ENCODE data around the gene FCHSD2.

FCHSD2 gene

GRCh38 chr11:72842653-72843330 lies 299.3 kb downstream of the FCHSD2 start:
- H3K36me3 Mint-ChIP-seq (ENCODE audit: low read depth) = peaks cover 51% of the 10 kb centered on the region
- no peak overlapping the region for H3K4me3 Mint-ChIP-seq
- H3K27ac Mint-ChIP-seq = no peak overlapping the region

GRCh38 chr11:72842126-72842525 lies 300.0 kb downstream of the FCHSD2 start:
- Mint-ChIP-seq H3K4me3 (no peak overlapping the region), H3K27ac (no peak overlapping the region), H3K27me3 (ENCODE audit: low read depth) (no peaks in the 10 kb centered on the region), H3K4me1 (ENCODE audit: low read depth) (peaks cover 8% of the 10 kb centered on the region), H3K9me3 (no peaks in the 10 kb centered on the region), H3K36me3 (ENCODE audit: low read depth) (peaks cover 51% of the 10 kb centered on the region)

More at GRCh38 chr11:72842653-72843330, 299.3 kb downstream of the FCHSD2 start:
- Mint-ChIP-seq H3K27me3 (ENCODE audit: low read depth) (no peaks in the 10 kb centered on the region), H3K4me1 (ENCODE audit: low read depth) (peaks cover 8% of the 10 kb centered on the region), H3K9me3 (no peaks in the 10 kb centered on the region)

GRCh38 chr11:72841397-72841796 lies 300.7 kb downstream of the FCHSD2 start:
- Mint-ChIP-seq H3K4me1 (ENCODE audit: low read depth) (peaks cover 8% of the 10 kb centered on the region), H3K27ac (no peak overlapping the region), H3K4me3 (no peak overlapping the region), H3K9me3 (no peaks in the 10 kb centered on the region), H3K36me3 (ENCODE audit: low read depth) (peaks cover 50% of the 10 kb centered on the region), H3K27me3 (ENCODE audit: low read depth) (no peaks in the 10 kb centered on the region)

- Mint-ChIP-seq H3K27me3 (ENCODE audit: low read depth) (no peaks in the 10 kb centered on the region), H3K27ac (no peak overlapping the region), H3K4me3 (no peak overlapping the region), H3K9me3 (no peaks in the 10 kb centered on the region), H3K4me1 (ENCODE audit: low read depth) (peaks cover 11% of the 10 kb centered on the region), H3K36me3 (ENCODE audit: low read depth) (peaks cover 52% of the 10 kb centered on the region)
Observed at GRCh38 chr11:72840780-72841179, 301.3 kb downstream of the FCHSD2 start.

GRCh38 chr11:72838691-72839305 lies 303.3 kb downstream of the FCHSD2 start:
- no peaks in the 10 kb centered on the region for H3K27me3 Mint-ChIP-seq (ENCODE audit: low read depth)

GRCh38 chr11:72836111-72836510 lies 306.0 kb downstream of the FCHSD2 start:
- Mint-ChIP-seq H3K9me3 (no peaks in the 10 kb centered on the region), H3K4me3 (no peak overlapping the region), H3K4me1 (ENCODE audit: low read depth) (peaks cover 29% of the 10 kb centered on the region), H3K36me3 (ENCODE audit: low read depth) (peaks cover 43% of the 10 kb centered on the region), H3K27me3 (ENCODE audit: low read depth) (no peaks in the 10 kb centered on the region), H3K27ac (peak overlapping the region; percentile 31)

More at GRCh38 chr11:72838691-72839305, 303.3 kb downstream of the FCHSD2 start:
- Mint-ChIP-seq H3K4me3 (no peak overlapping the region), H3K4me1 (ENCODE audit: low read depth) (peaks cover 24% of the 10 kb centered on the region), H3K36me3 (ENCODE audit: low read depth) (peaks cover 51% of the 10 kb centered on the region), H3K27ac (no peak overlapping the region), H3K9me3 (no peaks in the 10 kb centered on the region)

- Mint-ChIP-seq H3K27ac (peak overlapping the region; percentile 72), H3K27me3 (ENCODE audit: low read depth) (no peaks in the 10 kb centered on the region), H3K36me3 (ENCODE audit: low read depth) (peaks cover 41% of the 10 kb centered on the region), H3K4me1 (ENCODE audit: low read depth) (peaks cover 29% of the 10 kb centered on the region), H3K4me3 (no peak overlapping the region), H3K9me3 (no peaks in the 10 kb centered on the region)
Observed at GRCh38 chr11:72834905-72835304, 307.2 kb downstream of the FCHSD2 start.

GRCh38 chr11:72833811-72834493 lies 308.2 kb downstream of the FCHSD2 start:
- H3K27me3 Mint-ChIP-seq (ENCODE audit: low read depth) = no peaks in the 10 kb centered on the region
- no peaks in the 10 kb centered on the region for H3K9me3 Mint-ChIP-seq
- peaks cover 28% of the 10 kb centered on the region for H3K4me1 Mint-ChIP-seq (ENCODE audit: low read depth)
- H3K36me3 Mint-ChIP-seq (ENCODE audit: low read depth) = peaks cover 39% of the 10 kb centered on the region
- H3K4me3 Mint-ChIP-seq = no peak overlapping the region
- peak overlapping the region; percentile 45 for H3K27ac Mint-ChIP-seq

GRCh38 chr11:72833083-72833733 lies 308.9 kb downstream of the FCHSD2 start:
- Mint-ChIP-seq H3K27me3 (ENCODE audit: low read depth) (no peaks in the 10 kb centered on the region), H3K4me3 (no peak overlapping the region), H3K4me1 (ENCODE audit: low read depth) (peaks cover 28% of the 10 kb centered on the region), H3K36me3 (ENCODE audit: low read depth) (peaks cover 41% of the 10 kb centered on the region), H3K9me3 (no peaks in the 10 kb centered on the region), H3K27ac (no peak overlapping the region)

- Mint-ChIP-seq H3K27me3 (ENCODE audit: low read depth) (no peaks in the 10 kb centered on the region), H3K36me3 (ENCODE audit: low read depth) (peaks cover 39% of the 10 kb centered on the region), H3K9me3 (no peaks in the 10 kb centered on the region), H3K4me3 (no peak overlapping the region), H3K27ac (peak overlapping the region; percentile 29), H3K4me1 (ENCODE audit: low read depth) (peaks cover 30% of the 10 kb centered on the region)
Observed at GRCh38 chr11:72832301-72833082, 309.6 kb downstream of the FCHSD2 start.

GRCh38 chr11:72831521-72832300 lies 310.4 kb downstream of the FCHSD2 start:
- Mint-ChIP-seq H3K9me3 (no peaks in the 10 kb centered on the region), H3K4me3 (no peak overlapping the region), H3K27ac (peak overlapping the region; percentile 29), H3K4me1 (ENCODE audit: low read depth) (peaks cover 33% of the 10 kb centered on the region), H3K36me3 (ENCODE audit: low read depth) (peaks cover 39% of the 10 kb centered on the region), H3K27me3 (ENCODE audit: low read depth) (no peaks in the 10 kb centered on the region)

GRCh38 chr11:72829884-72830533 lies 312.1 kb downstream of the FCHSD2 start:
- H3K4me3 Mint-ChIP-seq = no peak overlapping the region
- H3K9me3 Mint-ChIP-seq = no peaks in the 10 kb centered on the region
- peaks cover 24% of the 10 kb centered on the region for H3K4me1 Mint-ChIP-seq (ENCODE audit: low read depth)
- H3K27ac Mint-ChIP-seq = peak overlapping the region; percentile 69
- H3K27me3 Mint-ChIP-seq (ENCODE audit: low read depth) = no peaks in the 10 kb centered on the region
- peaks cover 36% of the 10 kb centered on the region for H3K36me3 Mint-ChIP-seq (ENCODE audit: low read depth)

- Mint-ChIP-seq H3K9me3 (no peaks in the 10 kb centered on the region), H3K27me3 (ENCODE audit: low read depth) (no peaks in the 10 kb centered on the region), H3K4me3 (no peak overlapping the region), H3K27ac (peak overlapping the region; percentile 69), H3K4me1 (ENCODE audit: low read depth) (peaks cover 16% of the 10 kb centered on the region), H3K36me3 (ENCODE audit: low read depth) (peaks cover 37% of the 10 kb centered on the region)
Observed at GRCh38 chr11:72829178-72829577, 312.9 kb downstream of the FCHSD2 start.

Data from T-helper 1 cell treated with Interleukin-12 subunit alpha and Interleukin-12 subunit beta and Interleukin-4 antibody, amounts not matched to agents 30 μg/mL and 1 μg/mL, for 36 hours (primary cell).